Measurements from ENCODE around the gene CYBC1. TPM values are rescaled to one million over a fixed set of nuclear protein-coding genes. Genes with fewer than 3 reads are reported as not detected.
A peak's percentile ranks its signal among the peaks of the same experiment; 100 is the strongest.

The CYBC1 gene
- total and polyA plus RNA-seq, 2 donors (not counting 1 experiment from before 2014, with no cell fraction given) = 62.7 to 64.1 TPM

DNA sequence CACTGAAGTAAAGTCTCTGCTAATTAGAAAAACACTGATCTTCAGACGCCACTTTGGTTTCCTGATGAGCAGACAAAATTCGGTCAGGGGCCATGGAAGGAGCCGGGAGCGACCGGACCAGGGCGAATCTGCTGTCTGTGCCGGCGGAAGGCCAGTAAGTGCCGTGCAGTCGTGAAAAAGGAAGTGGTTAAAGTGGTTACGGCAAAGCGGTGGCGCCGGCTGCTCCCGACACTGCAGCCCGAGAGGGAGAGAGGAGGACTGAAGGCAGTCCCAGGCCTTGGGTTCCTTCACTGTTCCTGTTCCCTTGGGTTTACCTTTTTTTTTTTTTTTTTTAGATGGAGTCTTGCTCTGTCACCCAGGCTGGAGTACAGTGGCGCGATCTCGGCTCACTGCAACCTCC, 49.7 kb downstream of the CYBC1 start:
- H2AFZ ChIP-seq (ENCODE audit: low read length) = no peak overlapping the region
- no peaks in the 10 kb centered on the region for H4K20me1 ChIP-seq (ENCODE audit: control insufficient read depth, extremely low read depth, insufficient read depth, low read length)
- no peaks in the 10 kb centered on the region for H3K79me2 ChIP-seq (ENCODE audit: control insufficient read depth, insufficient read depth, low read length)
- no peak overlapping the region for H3K9ac ChIP-seq (ENCODE audit: insufficient read depth, low read length)
- TF ChIP-seq, protein P1, sequence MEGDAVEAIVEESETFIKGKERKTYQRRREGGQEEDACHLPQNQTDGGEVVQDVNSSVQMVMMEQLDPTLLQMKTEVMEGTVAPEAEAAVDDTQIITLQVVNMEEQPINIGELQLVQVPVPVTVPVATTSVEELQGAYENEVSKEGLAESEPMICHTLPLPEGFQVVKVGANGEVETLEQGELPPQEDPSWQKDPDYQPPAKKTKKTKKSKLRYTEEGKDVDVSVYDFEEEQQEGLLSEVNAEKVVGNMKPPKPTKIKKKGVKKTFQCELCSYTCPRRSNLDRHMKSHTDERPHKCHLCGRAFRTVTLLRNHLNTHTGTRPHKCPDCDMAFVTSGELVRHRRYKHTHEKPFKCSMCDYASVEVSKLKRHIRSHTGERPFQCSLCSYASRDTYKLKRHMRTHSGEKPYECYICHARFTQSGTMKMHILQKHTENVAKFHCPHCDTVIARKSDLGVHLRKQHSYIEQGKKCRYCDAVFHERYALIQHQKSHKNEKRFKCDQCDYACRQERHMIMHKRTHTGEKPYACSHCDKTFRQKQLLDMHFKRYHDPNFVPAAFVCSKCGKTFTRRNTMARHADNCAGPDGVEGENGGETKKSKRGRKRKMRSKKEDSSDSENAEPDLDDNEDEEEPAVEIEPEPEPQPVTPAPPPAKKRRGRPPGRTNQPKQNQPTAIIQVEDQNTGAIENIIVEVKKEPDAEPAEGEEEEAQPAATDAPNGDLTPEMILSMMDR (conservative IDR thresholded peaks at IDR 0.05 in 1 of 2, IDR thresholded peaks at IDR 0.05 in 1 of 2; ENCODE audit: low read depth in 1 of 2, low read length in 2 of 2) = no peak
- TF ChIP-seq EZH2 (IDR thresholded peaks at IDR 0.05; ENCODE audit: low read length, missing control alignments) = no peak
- no peak for DNase-seq (ENCODE audit: low read depth in 2 of 2)
- H3K27ac ChIP-seq (ENCODE audit: insufficient read depth, low read length) = no peak overlapping the region
- no peak overlapping the region for H3K4me3 ChIP-seq (replicated peaks in 1 of 4; ENCODE audit: control extremely low read depth in 1 of 4, insufficient read depth in 1 of 4, low read depth in 3 of 4, low read length in 4 of 4)
- peaks cover 20% of the 10 kb centered on the region for H3K4me1 ChIP-seq (ENCODE audit: control insufficient read depth, extremely low read depth, insufficient read depth, low read length)
- H3K27me3 ChIP-seq (ENCODE audit: control insufficient read depth, insufficient read depth, low read length) = no peaks in the 10 kb centered on the region
- no peaks in the 10 kb centered on the region for H3K9me3 ChIP-seq (ENCODE audit: control insufficient read depth, insufficient read depth, low read depth, low read length)
- H3K4me2 ChIP-seq (ENCODE audit: extremely low read depth, insufficient read depth, low read length) = no peak overlapping the region
- H3K36me3 ChIP-seq (ENCODE audit: control insufficient read depth, insufficient read depth, low read length) = peaks cover 5% of the 10 kb centered on the region

DNA sequence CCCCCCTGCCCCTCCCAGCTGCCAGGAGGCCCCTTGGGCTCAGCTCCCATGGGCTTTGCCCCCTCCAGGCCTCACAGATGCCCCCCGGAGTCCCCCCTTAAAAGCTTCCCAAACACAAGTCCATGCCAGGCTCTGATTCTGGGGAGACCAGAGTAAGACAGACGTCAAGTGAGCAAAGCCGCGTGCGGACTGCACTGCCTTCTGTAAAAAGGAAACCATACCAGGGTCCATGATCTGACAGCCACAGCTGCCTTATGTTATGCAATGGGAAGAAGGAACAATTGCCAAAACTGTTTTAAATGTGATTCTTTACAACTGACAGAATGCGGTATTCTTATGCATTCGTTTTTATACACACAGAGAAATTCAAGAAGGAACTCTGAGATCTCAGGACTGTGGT, 50.3 kb downstream of the CYBC1 start:
- Histone ChIP-seq H3K4me3 (replicated peaks in 1 of 4; ENCODE audit: control extremely low read depth in 1 of 4, insufficient read depth in 1 of 4, low read depth in 3 of 4, low read length in 4 of 4) (no peak overlapping the region), H3K79me2 (ENCODE audit: control insufficient read depth, insufficient read depth, low read length) (no peaks in the 10 kb centered on the region), H3K36me3 (ENCODE audit: control insufficient read depth, insufficient read depth, low read length) (peaks cover 5% of the 10 kb centered on the region), H3K9ac (ENCODE audit: insufficient read depth, low read length) (no peak overlapping the region), H3K4me2 (ENCODE audit: extremely low read depth, insufficient read depth, low read length) (no peak overlapping the region), H3K9me3 (ENCODE audit: control insufficient read depth, insufficient read depth, low read depth, low read length) (no peaks in the 10 kb centered on the region), H3K4me1 (ENCODE audit: control insufficient read depth, extremely low read depth, insufficient read depth, low read length) (peaks cover 20% of the 10 kb centered on the region), H3K27me3 (ENCODE audit: control insufficient read depth, insufficient read depth, low read length) (no peaks in the 10 kb centered on the region), H2AFZ (ENCODE audit: low read length) (no peak overlapping the region), H3K27ac (ENCODE audit: insufficient read depth, low read length) (no peak overlapping the region), H4K20me1 (ENCODE audit: control insufficient read depth, extremely low read depth, insufficient read depth, low read length) (no peaks in the 10 kb centered on the region)
- DNase-seq (ENCODE audit: low read depth in 2 of 2) = peak in 1 of 2 donors; percentile 72
- TF ChIP-seq EZH2 (IDR thresholded peaks at IDR 0.05; ENCODE audit: low read length, missing control alignments) = no peak
- TF ChIP-seq, protein P1 (conservative IDR thresholded peaks at IDR 0.05 in 1 of 2, IDR thresholded peaks at IDR 0.05 in 1 of 2; ENCODE audit: low read depth in 1 of 2, low read length in 2 of 2) = no peak

DNA sequence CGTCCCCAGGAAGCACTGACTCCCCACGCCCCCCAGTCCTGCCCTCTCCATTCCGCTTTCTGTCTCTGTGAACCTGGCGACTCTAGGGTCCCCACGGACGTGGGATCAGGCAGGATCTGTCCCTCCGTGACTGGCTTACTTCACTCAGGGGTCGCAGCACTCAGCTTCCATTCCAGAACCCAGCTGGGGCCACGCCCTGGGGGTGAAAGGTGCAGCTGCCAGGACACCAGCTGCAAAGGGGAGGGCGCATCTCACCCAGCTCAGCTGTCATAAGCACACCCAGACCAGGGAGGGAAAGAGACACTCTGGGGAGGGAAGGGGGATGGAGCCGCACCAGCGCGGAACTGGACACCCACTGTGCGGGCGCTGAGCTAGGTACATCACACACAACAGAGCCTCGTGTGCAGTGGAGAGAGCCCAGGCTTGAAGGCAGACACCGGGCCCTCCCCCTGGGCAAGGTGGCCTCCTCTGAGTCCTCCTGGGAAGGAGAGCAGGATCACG, 50.9 kb downstream of the CYBC1 start:
- H3K4me1 ChIP-seq (ENCODE audit: control insufficient read depth, extremely low read depth, insufficient read depth, low read length) = peaks cover 20% of the 10 kb centered on the region
- H3K4me2 ChIP-seq (ENCODE audit: extremely low read depth, insufficient read depth, low read length) = peak overlapping the region; percentile 48

More for the DNA sequence above, 50.9 kb downstream of the CYBC1 start:
- H3K79me2 ChIP-seq (ENCODE audit: control insufficient read depth, insufficient read depth, low read length) = no peaks in the 10 kb centered on the region
- H3K9ac ChIP-seq (ENCODE audit: insufficient read depth, low read length) = no peak overlapping the region
- H3K27ac ChIP-seq (ENCODE audit: insufficient read depth, low read length) = peak overlapping the region; percentile 28
- peaks cover 5% of the 10 kb centered on the region for H3K36me3 ChIP-seq (ENCODE audit: control insufficient read depth, insufficient read depth, low read length)
- no peaks in the 10 kb centered on the region for H4K20me1 ChIP-seq (ENCODE audit: control insufficient read depth, extremely low read depth, insufficient read depth, low read length)
- no peaks in the 10 kb centered on the region for H3K9me3 ChIP-seq (ENCODE audit: control insufficient read depth, insufficient read depth, low read depth, low read length)
- H3K27me3 ChIP-seq (ENCODE audit: control insufficient read depth, insufficient read depth, low read length) = no peaks in the 10 kb centered on the region
- no peak overlapping the region for H3K4me3 ChIP-seq (replicated peaks in 1 of 4; ENCODE audit: control extremely low read depth in 1 of 4, insufficient read depth in 1 of 4, low read depth in 3 of 4, low read length in 4 of 4)
- TF ChIP-seq EZH2 (IDR thresholded peaks at IDR 0.05; ENCODE audit: low read length, missing control alignments) = no peak
- TF ChIP-seq, protein P1 (conservative IDR thresholded peaks at IDR 0.05 in 1 of 2, IDR thresholded peaks at IDR 0.05 in 1 of 2; ENCODE audit: low read depth in 1 of 2, low read length in 2 of 2) = no peak
- DNase-seq (ENCODE audit: low read depth in 2 of 2) = no peak
- no peak overlapping the region for H2AFZ ChIP-seq (ENCODE audit: low read length)

All from fibroblast of lung (primary cell).